DMS 273 (cell line): Measurements from ENCODE around the gene PCNX1.
"Not testable (repeated sequence)": the region's sequence is repeated elsewhere in the genome, so short reads cannot be mapped to it uniquely, and the experiment has no call there.

ENCODE experiments used
- DNase-seq: peaks from one replicate; lab custom pipeline; 2025; ENCODE audit not compliant: unreplicated experiment; lab: John Stamatoyannopoulos, UW

The PCNX1 gene

GRCh38 chr14:71006200-71006563 is 98.9 kb downstream of the PCNX1 start:
- no peak for DNase-seq

DNA sequence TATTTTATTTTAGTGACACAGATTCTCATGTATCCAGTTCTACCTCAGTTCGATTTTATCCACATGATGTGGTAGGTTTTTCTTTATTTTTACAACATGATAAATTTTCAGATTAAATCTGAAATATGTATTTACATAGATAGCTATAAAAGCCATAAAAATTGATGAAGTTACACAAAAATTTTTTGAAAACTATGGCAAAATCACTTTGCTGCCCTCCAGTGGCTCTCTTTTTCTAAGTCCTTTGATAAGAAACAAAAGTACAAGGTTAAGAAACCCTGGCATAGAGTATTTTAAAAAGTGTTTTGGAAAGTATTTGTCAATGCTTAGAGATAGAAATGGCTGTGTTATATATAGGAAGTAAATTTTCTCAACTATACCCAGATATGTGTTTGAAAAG is 104.2 kb downstream of the PCNX1 start:
- no peak for DNase-seq

DNA sequence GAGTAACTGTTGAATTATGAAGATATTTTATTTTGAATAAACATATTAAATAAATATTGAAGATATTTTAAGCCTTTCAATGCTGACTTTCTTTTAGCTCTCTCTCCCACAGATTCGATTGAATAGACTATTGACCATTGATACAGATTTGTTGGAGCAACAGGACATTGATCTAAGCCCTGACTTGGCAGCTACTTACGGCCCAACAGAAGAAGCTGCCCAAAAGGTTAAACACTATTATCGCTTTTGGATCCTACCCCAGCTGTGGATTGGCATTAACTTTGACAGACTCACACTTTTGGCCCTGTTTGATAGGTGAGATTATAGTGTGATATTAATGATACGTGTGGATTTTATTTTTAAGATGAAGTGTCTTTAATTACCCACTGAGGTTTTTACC is 105.6 kb downstream of the PCNX1 start:
- DNase-seq: no peak

- no peak for DNase-seq
Observed at GRCh38 chr14:71013551-71014192, 106.4 kb downstream of the PCNX1 start.

DNA sequence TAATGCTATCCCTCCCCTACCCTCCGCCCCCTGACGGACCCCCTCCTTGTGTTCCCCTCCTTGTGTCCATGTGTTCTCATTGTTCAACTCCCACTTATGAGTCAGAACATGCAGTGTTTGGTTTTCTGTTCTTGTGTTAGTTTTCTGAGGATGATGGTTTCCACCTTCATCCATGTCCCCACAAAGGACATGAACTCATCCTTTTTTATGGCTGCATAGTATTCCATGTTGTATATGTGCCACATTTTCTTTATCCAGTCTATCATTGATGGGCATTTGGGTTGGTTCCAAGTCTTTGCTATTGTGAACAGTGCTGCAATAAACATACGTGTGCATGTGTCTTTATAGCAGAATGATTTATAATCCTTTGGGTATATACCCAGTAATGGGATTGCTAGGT is 112.7 kb downstream of the PCNX1 start:
- not testable (repeated sequence) for DNase-seq

DNA sequence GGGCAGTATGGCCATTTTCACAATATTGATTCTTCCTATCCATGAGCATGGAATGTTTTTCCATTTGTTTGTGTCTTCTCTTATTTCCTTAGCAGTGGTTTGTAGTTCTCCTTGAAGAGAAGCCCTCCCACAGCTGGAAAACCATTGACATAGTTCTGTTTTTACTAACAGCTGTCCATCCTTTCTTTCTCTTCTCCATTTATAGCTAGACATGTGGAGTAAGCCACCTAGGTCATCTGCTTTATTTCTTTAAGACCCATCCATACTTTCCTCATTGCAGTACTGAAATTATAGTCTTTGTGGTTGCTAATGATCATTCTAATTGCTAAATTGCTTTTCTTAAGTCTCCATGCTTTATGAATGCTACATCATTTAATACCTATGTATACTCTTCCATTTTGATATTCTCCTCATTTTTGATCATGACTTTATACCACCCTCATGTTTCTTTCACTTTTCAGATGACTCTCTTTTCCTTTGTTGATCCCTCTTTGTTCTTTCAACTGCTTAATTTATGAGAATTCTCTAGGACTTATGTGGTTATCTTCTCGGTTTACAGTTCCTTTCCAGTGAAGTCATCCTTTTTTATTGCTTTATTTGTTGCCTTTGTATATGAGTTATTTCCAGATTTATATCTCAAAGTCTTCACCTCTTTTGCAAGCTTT is 114.2 kb downstream of the PCNX1 start:
- DNase-seq: no peak

- DNase-seq: no peak
Observed at GRCh38 chr14:71022012-71022869, 115.0 kb downstream of the PCNX1 start.

GRCh38 chr14:71022939-71023338 is 115.7 kb downstream of the PCNX1 start:
- no peak for DNase-seq

DNA sequence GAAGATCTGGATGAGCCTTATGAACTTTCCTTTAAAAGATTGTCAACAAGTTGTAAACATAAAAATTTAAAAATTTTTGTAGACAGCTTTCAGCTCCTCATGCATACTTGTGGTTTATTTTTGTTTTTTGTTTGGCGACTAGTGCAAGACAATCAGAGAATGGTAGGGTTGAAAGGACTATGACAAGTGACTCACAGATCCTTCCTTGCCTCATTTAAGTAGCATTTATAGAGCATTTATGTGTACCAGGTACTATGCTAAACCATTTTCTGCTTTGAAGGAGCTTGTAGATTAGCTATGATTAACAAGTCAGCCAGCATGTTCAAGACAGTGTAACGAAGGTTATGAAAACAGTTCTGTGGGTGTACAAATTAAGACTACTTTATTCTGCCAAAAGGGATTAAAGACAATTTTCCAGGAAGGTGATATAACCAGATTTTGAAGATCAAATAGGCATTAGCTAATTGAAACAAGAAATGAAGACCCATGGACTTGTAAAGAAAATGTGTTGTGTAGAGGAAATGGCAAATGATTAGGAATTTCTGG is 122.0 kb downstream of the PCNX1 start:
- no peak for DNase-seq

GRCh38 chr14:71031000-71031399 is 123.7 kb downstream of the PCNX1 start:
- DNase-seq: no peak

- DNase-seq: no peak
Observed at GRCh38 chr14:71036433-71036832, 129.2 kb downstream of the PCNX1 start.

DNA sequence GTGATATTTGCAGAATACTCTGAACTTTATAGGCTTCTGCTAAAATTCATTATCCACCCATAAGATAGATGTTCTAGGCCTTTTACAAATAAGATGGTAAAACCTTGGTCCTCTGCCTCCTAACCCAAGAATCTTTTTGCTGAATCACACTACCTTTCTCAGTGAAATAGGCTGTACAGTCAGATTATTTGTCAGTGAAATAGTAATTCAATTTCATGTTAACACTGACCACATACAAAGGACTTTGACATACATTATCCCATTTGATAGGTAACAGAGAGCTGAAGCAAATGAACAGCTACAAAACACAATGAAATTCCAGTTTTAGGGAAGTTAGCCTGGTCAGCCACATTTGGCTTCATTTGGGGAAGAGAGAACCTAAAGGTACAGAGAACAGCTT is 141.1 kb downstream of the PCNX1 start:
- DNase-seq: no peak

DNA sequence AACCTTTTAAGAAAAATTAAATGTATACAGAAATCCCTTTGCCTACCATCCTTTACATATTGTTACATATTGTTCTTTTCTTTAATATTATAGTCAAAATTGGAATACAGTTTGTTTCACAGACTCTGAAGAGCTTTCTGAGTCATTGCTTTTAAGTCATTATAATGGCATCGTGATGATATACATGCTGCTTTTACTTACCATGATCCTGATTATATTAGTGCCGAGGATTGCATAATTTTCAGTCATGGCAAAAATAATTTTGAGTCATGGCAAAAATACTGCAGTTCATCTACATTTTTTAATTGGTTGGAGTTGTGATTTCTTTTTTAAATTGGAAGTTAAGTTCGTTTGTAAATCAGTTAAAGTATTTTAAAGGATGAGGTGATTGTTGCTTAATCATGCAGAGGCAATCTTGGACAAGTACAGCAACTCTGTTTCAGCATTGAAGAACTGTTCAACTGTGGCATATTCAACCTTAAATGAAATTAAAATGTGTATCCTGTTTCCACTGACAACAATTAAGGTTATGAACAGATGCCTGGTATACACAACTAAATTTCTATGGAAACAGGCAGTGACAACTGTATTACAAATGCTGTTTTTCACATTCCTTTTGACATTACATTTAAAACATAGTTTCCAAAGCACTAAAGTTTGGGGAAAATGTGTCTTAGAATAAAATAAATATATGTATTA is 142.3 kb downstream of the PCNX1 start:
- no peak for DNase-seq

GRCh38 chr14:71050227-71050823 is 143.1 kb downstream of the PCNX1 start:
- DNase-seq: peak; percentile 30

DNA sequence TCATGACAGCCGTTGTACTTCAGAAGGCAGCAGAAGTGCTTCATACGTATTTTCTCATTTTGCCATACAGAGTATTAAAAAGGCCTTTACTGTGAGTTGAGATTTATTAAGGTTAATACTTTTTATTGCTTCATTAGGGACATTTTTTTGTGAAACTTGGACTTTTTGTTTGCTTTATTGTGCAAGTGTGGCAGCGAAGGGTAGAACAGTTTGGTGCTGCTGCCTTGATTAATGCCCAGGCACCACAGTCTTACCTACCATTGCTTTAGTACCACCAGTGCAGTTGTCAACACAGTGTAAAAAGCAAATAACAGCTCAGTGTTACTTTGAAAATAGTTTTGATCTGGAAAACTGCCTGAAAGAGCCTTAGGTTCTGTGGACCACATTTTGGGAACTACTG is 147.4 kb downstream of the PCNX1 start:
- DNase-seq: no peak

DNA sequence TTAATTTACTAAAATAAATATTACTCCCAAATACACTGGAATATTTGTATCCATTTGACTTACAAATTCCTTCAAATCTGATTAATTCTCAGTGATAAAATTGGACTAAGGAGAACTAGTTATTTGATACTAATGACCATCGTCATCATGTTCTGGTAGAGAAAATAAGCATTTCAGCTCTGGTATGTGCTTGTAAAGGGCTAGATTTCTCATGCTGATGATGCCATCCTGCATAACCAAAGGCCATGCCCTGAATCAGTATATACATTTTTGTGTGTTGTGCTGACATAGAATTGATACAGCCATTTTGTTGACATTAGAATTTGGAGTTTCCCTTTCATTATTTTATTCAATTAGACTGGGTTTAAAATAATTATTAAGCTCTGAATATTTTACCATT is 148.9 kb downstream of the PCNX1 start:
- DNase-seq: no peak

GRCh38 chr14:71060274-71060673 is 153.0 kb downstream of the PCNX1 start:
- no peak for DNase-seq

- DNase-seq: no peak
Observed at GRCh38 chr14:71060825-71061455, 153.7 kb downstream of the PCNX1 start.

DNA sequence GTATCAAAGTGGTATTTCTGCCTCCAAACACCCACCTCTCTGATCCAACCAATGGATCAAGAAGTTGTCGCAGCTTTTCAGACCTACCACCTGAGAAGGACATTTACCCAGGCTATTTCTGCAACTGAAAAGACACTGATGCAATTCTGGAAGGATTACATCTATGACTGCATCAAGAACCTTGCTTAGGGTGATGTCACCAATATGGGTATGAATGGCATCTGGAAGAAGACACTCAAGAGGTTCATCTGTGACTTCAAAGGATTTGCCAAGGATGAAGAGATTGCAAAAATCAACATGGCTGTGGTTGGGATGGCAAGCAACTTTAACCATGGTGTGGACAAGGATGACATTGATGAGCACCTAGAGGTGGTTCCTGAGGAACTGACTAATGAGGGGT is 154.2 kb downstream of the PCNX1 start:
- DNase-seq: no peak

DNA sequence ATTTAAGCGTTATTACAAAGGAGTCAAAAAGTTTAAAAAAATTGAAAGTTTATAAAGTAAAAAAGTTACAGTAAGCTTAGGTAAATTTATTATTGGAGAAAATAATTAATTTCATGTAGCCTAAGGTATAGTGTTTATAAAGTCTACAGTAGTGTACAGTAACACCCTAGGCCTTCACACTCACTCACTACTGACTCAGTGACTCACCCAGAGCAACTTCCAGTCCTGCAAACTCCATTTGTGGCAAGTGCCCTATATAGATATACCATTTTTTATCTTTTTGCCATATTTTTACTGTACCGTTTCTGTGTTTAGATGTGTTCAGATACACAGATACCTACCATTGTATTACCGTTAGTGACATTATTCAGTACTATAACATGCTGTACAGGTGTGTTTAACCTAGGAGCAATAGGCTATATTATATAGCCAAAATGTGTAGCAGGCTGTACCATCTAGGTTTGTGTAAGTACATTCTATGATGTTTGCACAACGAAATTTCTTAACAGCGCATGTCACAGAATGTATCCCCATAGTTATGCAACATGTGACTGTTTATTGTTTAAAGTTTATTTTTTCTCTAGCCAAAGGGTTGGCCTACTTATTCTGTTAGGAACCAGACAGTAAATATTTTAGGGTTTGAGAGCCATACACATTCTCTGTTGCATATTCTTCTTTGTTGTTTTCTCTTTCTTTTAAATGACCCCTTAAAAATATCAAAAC is 155.5 kb downstream of the PCNX1 start:
- no peak for DNase-seq
